Ishikawa (cell line): ENCODE data around the gene AP1S3.

ENCODE experiments used
- CEBPB ChIP-seq: IDR thresholded peaks from 2 replicates; pipeline ENCODE4 v1.6.1; 2012
- EP300 ChIP-seq: IDR thresholded peaks from 2 replicates; pipeline ENCODE4 v1.6.1; 2012; ENCODE audit warnings: borderline replicate concordance
- RAD21 ChIP-seq: IDR thresholded peaks from 2 replicates; pipeline ENCODE4 v1.6.1; 2012; ENCODE audit warnings: low read depth
- TAF1 ChIP-seq: IDR thresholded peaks from 2 replicates; pipeline ENCODE4 v1.6.1; 2012; ENCODE audit warnings: low read depth, mild to moderate bottlenecking
- YY1 ChIP-seq: IDR thresholded peaks from 2 replicates; pipeline ENCODE4 v1.6.1; 2012; ENCODE audit warnings: low read depth

- TF ChIP-seq YY1 (no peak), EP300 (no peak), RAD21 (no peak), TAF1 (no peak), CEBPB (no peak)
These were observed 10.4 kb downstream of the AP1S3 start for GRCh38 chr2:223826995-223827394.
